SU-DHL-6 (cell line): ENCODE data around the gene BRD4.

ENCODE experiments used
- H2AFZ ChIP-seq: fragments of 200-600 bp; sonication (generic); 2 replicates; pipeline ENCODE4 v1.6.1; 2014; ENCODE audit warnings: low read depth, mild to moderate bottlenecking, moderate library complexity, mixed read lengths, antibody characterized with exemption, low read length; ENCODE audit not compliant: severe bottlenecking
- H3F3A ChIP-seq: fragments of 200-600 bp; shearing (Covaris generic); 2 replicates; pipeline ENCODE4 v1.6.0; 2016; ENCODE audit warnings: antibody characterized with exemption, mild to moderate bottlenecking; ENCODE audit not compliant: insufficient read depth
- H3K27ac ChIP-seq: fragments of 200-600 bp; sonication (generic); 2 replicates; pipeline ENCODE4 v1.5.1; 2016; ENCODE audit warnings: low read depth, mild to moderate bottlenecking, low read length, moderate library complexity, mixed read lengths
- H3K27me3 ChIP-seq: fragments of 200-600 bp; sonication (generic), shearing (Covaris generic); 2 replicates; pipeline ENCODE4 v1.6.0; 2014; ENCODE audit warnings: mild to moderate bottlenecking, low read length
- H3K36me3 ChIP-seq: fragments of 200-600 bp; sonication (generic); 2 replicates; pipeline ENCODE4 v1.6.1; 2014; ENCODE audit warnings: mild to moderate bottlenecking, low read length, mixed read lengths
- H3K4me2 ChIP-seq: fragments of 300-600, 200-600 bp; shearing (Covaris generic), sonication (generic); 2 replicates; pipeline ENCODE4 v1.6.0; 2014; ENCODE audit warnings: low read length, low read depth, mild to moderate bottlenecking; ENCODE audit not compliant: poor library complexity, severe bottlenecking
- H3K4me3 ChIP-seq: fragments of 200-600 bp; sonication (generic); 2 replicates; pipeline ENCODE4 v1.5.1; 2014; ENCODE audit warnings: antibody characterized with exemption, low read length, mild to moderate bottlenecking, mixed read lengths; ENCODE audit not compliant: insufficient read depth, poor library complexity, severe bottlenecking
- H3K79me2 ChIP-seq: fragments of 200-600 bp; sonication (generic); 2 replicates; pipeline ENCODE4 v1.6.1; 2014; ENCODE audit warnings: mild to moderate bottlenecking, low read length, moderate library complexity; ENCODE audit not compliant: insufficient read depth
- H3K9ac ChIP-seq: fragments of 200-600 bp; sonication (generic); 2 replicates; pipeline ENCODE4 v1.7.0; 2014; ENCODE audit warnings: mild to moderate bottlenecking, low read length
- H3K9me2 ChIP-seq: fragments of 200-600 bp; sonication (generic); replicated peaks from 2 replicates; pipeline ENCODE4 v1.6.1; 2014; ENCODE audit warnings: low read length; ENCODE audit not compliant: insufficient read depth
- H3K9me3 ChIP-seq: fragments of 200-600 bp; sonication (generic); 2 replicates; pipeline ENCODE4 v1.6.1; 2014; ENCODE audit warnings: low read length, mixed read lengths; ENCODE audit not compliant: insufficient read depth
- H4K20me1 ChIP-seq: fragments of 200-600 bp; sonication (generic); 2 replicates; pipeline ENCODE4 v1.6.1; 2014; ENCODE audit warnings: low read depth, mild to moderate bottlenecking, antibody characterized with exemption, low read length, moderate library complexity, mixed read lengths
- EZH2phosphoT487 ChIP-seq: fragments of 200-600 bp; sonication (generic), shearing (Covaris generic); conservative IDR thresholded peaks from 2 replicates; pipeline ENCODE4 v1.6.1; 2018; ENCODE audit warnings: mild to moderate bottlenecking, antibody characterized with exemption, low read length, moderate library complexity, mixed read lengths
- TF ChIP-seq, protein P1 (sequence below): fragments of 200-600 bp; sonication (generic); IDR thresholded peaks from one replicate; pipeline ENCODE4 v1.5.1; 2017; ENCODE audit warnings: antibody characterized with exemption, mild to moderate bottlenecking, low read length, moderate library complexity; ENCODE audit not compliant: insufficient read depth, poor library complexity, severe bottlenecking

BRD4 gene

GRCh38 chr19:15369594-15369891 is 37.2 kb upstream of the BRD4 start:
- Histone ChIP-seq H3F3A (no peaks in the 10 kb centered on the region), H3K4me2 (no peak overlapping the region), H2AFZ (no peak overlapping the region), H3K4me3 (no peak overlapping the region), H3K36me3 (peaks cover 9% of the 10 kb centered on the region; the same call in 1 of the 2 replicates), H3K79me2 (peaks cover 36% of the 10 kb centered on the region), H3K9me2 (no peaks in the 10 kb centered on the region), H3K27ac (no peak overlapping the region), H4K20me1 (no peaks in the 10 kb centered on the region; the same call in 1 of the 2 replicates), H3K9me3 (no peaks in the 10 kb centered on the region), H3K27me3 (no peaks in the 10 kb centered on the region), H3K9ac (no peak overlapping the region)
- no peak for TF ChIP-seq EZH2phosphoT487
- TF ChIP-seq, protein P1, sequence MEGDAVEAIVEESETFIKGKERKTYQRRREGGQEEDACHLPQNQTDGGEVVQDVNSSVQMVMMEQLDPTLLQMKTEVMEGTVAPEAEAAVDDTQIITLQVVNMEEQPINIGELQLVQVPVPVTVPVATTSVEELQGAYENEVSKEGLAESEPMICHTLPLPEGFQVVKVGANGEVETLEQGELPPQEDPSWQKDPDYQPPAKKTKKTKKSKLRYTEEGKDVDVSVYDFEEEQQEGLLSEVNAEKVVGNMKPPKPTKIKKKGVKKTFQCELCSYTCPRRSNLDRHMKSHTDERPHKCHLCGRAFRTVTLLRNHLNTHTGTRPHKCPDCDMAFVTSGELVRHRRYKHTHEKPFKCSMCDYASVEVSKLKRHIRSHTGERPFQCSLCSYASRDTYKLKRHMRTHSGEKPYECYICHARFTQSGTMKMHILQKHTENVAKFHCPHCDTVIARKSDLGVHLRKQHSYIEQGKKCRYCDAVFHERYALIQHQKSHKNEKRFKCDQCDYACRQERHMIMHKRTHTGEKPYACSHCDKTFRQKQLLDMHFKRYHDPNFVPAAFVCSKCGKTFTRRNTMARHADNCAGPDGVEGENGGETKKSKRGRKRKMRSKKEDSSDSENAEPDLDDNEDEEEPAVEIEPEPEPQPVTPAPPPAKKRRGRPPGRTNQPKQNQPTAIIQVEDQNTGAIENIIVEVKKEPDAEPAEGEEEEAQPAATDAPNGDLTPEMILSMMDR = no peak

- H2AFZ ChIP-seq = no peak overlapping the region
- no peak overlapping the region for H3K27ac ChIP-seq
- no peak overlapping the region for H3K4me3 ChIP-seq
- no peaks in the 10 kb centered on the region for H3F3A ChIP-seq
- H3K9me2 ChIP-seq = no peaks in the 10 kb centered on the region
- peaks cover 9% of the 10 kb centered on the region; the same call in 1 of the 2 replicates for H3K36me3 ChIP-seq
- H3K27me3 ChIP-seq = no peaks in the 10 kb centered on the region
- TF ChIP-seq, protein P1 = no peak
- no peak for TF ChIP-seq EZH2phosphoT487
- H3K9ac ChIP-seq = no peak overlapping the region
- peaks cover 30% of the 10 kb centered on the region for H3K79me2 ChIP-seq
- H3K9me3 ChIP-seq = no peaks in the 10 kb centered on the region
- no peak overlapping the region for H3K4me2 ChIP-seq
- H4K20me1 ChIP-seq = no peaks in the 10 kb centered on the region; the same call in 1 of the 2 replicates
Observed at GRCh38 chr19:15368798-15369593, 36.7 kb upstream of the BRD4 start.

- Histone ChIP-seq H4K20me1 (no peaks in the 10 kb centered on the region; the same call in 1 of the 2 replicates), H3K36me3 (peaks cover 9% of the 10 kb centered on the region; the same call in 1 of the 2 replicates), H3K9me2 (no peaks in the 10 kb centered on the region), H3K27me3 (no peaks in the 10 kb centered on the region), H3K9ac (no peak overlapping the region), H3K79me2 (peaks cover 22% of the 10 kb centered on the region), H3F3A (no peaks in the 10 kb centered on the region), H2AFZ (no peak overlapping the region), H3K9me3 (no peaks in the 10 kb centered on the region), H3K4me2 (no peak overlapping the region), H3K4me3 (no peak overlapping the region), H3K27ac (no peak overlapping the region)
- TF ChIP-seq, protein P1 = no peak
- TF ChIP-seq EZH2phosphoT487 = no peak
Observed at GRCh38 chr19:15368051-15368632, 35.8 kb upstream of the BRD4 start.
